G401 (cell line): ENCODE measurements around the gene SHE. TPM values are rescaled to one million over a fixed set of nuclear protein-coding genes. Genes with fewer than 3 reads are reported as not detected.

Experiments
- DNase-seq: peaks from one replicate; pipeline ENCODE4 v3.0.0-alpha.2; 2015; ENCODE audit warnings: low spot score
- in situ Hi-C: cut with HindIII; loops from 2 replicates; pipeline ENCODE4 v1.10.0; 2016; ENCODE audit warnings: low sequenced_read_pairs, mixed read lengths
- total RNA-seq: library from RNA; depleted of rRNA; stranded (reverse); fragments of >200 nt; shearing (Covaris generic); gene quantifications from 2 replicates; pipeline ENCODE4 v1.2.3, GENCODE V29; 2014; rRNA removed

SHE gene
- total RNA-seq, 1 experiment from 2014 or later, result not detected

DNA sequence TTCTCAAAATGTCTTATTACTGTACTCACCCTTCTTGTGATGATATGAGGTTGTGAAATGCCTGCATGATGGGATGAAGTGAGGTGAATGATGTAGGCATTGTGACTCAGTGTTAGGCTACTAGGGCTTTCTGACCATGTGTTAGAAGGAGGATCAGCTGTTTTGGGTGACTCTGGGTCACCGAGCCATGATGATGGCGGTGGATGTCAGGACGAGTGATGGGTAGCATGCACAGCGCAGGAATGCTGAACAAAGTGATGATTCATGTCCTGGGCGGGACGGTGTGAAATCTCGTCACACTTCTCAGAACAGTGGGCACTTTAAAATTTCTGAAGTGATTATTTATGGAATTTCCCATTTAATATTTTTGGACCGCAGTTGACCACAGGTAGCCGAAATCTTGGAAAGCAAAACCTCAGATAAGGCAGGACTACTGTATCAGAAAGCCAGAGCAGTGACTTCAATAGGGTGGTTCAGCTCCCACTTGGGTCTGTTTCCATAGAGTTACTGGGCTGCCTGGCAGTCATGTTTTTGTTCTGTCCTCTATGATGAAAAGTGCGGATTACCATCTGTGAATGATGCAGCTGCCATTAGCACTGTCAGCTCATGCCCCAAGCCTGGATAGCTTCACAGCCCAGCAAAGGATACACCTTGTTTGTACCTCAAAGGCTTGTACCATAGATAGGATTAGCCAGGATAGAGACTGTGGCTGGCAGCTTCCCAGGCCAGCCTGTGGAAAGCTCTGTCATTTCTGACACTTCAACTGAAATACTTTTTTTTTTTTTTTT, 70.4 kb downstream of the SHE start:
- DNase-seq, result no peak
- in situ Hi-C loops, result no loop called here

DNA sequence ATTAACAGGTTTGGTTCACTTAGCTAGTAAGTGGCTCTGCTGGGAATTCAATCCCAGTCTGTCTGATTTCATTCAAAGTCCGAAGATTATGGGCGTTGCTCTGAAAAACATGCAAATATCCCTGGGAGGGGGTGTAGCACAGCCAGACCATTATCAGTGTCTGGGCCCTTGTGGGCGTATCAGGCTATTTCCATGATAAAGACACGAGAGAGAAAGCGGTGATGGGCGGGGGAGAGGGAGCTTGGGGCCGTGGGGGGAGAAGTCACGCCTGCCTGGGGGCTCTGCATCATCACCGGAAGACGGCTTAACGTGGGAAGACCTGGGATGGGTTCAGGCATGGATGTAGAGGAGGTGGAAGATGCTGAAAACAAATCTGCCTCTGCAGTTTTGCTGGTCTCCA, 71.3 kb downstream of the SHE start:
- in situ Hi-C loops, result no loop called here

DNA sequence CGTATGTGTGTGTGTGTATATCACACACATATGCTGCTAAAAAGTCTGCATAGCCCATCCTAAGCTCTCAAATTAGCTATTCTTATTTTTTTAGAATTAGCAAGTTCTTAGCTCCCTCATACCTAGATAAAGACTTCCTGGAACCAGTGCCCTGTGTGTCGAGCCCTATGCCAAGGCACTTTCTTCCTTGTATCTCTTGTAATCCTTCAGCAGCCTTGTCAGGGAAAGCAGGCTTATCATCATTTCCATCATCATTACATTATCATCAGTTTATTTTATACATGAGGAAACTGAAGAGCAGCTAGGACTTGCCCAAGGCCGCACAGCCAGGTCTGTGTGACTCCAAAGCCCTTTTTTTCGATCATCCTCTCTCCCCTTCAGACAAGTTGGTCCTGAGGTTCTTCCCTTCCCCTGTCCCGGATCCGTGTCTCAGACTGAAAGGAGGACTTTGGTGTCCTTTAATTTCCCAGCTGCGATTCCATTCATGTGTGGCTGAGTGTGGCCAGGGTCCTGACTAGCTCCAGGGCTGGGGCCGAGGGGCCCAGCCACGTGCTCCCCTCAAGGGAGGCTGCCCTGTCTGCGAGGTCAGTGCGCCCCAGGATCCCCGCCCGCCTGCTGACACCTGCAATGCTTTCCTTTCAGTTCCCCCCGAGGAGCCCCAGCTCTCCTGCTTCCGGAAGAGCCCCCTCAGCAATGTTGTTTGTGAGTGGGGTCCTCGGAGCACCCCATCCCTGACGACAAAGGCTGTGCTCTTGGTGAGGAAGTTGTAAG, 72.2 kb downstream of the SHE start:
- in situ Hi-C loops, result no loop called here
- DNase-seq, result no peak

More for the DNA sequence above, 71.3 kb downstream of the SHE start:
- no peak for DNase-seq

Other genes with a start within 250 kb of the SHE start
- 63.8 and 85.6 TPM in 2 replicates for gene HAX1, start 229.8 kb downstream of the SHE start, total RNA-seq
- 0.24 TPM in 1 of 2 replicates, not detected in the other for gene AQP10, start 181.3 kb downstream of the SHE start, total RNA-seq
- gene ATP8B2, start 176.9 kb downstream of the SHE start, total RNA-seq, result 66.6 and 73.8 TPM in 2 replicates
- 4.7 and 44.7 TPM in 2 replicates for gene IL6R, start 97.1 kb downstream of the SHE start, total RNA-seq
- gene TDRD10, start 193 bp downstream of the SHE start, total RNA-seq, result 0.17 TPM in 1 of 2 replicates, not detected in the other
- 38.0 and 61.2 TPM in 2 replicates for gene UBE2Q1, start 56.2 kb upstream of the SHE start, total RNA-seq
- gene CHRNB2, start 65.4 kb upstream of the SHE start, total RNA-seq, result not detected in 2 replicates
- 67.4 and 94.1 TPM in 2 replicates for gene ADAR, start 105.8 kb upstream of the SHE start, total RNA-seq